ENCODE results near the gene TCEA3.

GRCh38 chr1:23459338-23459757 is 34.8 kb upstream of the TCEA3 start:
- TF ChIP-seq CTCF (IDR thresholded peaks at IDR 0.05) (no peak), POLR2A (IDR thresholded peaks at IDR 0.05) (no peak)
